BJ (cell line): ENCODE results near the gene UTY. TPM values are rescaled to one million over a fixed set of nuclear protein-coding genes. Genes with fewer than 3 reads are reported as not detected.

Experiments used
- CTCF ChIA-PET: fragments of 350-600 bp; formaldehyde crosslinking; extraction: SDS; loops from one replicate; lab custom pipeline; 2021; ENCODE audit warnings: antibody characterized with exemption, inconsistent platforms; lab: Yijun Ruan, JAX
- POLR2A ChIA-PET: fragments of 300-600 bp; sonication (Branson Sonifier 250); formaldehyde crosslinking; extraction: SDS; loops from one replicate; lab custom pipeline; 2021; ENCODE audit warnings: antibody characterized with exemption; lab: Charles Lee
- DNase-seq: peaks from one replicate; pipeline ENCODE4 v3.0.0-alpha.2; 2011; ENCODE audit warnings: low read depth
- H3K27me3 ChIP-seq: 2 replicates; pipeline ENCODE4 v1.6.0; 2011; ENCODE audit warnings: low read length; ENCODE audit not compliant: control insufficient read depth, insufficient read depth
- H3K36me3 ChIP-seq: 2 replicates; pipeline ENCODE4 v1.5.1; 2011; ENCODE audit warnings: low read length; ENCODE audit not compliant: control insufficient read depth, insufficient read depth
- H3K4me3 ChIP-seq: 2 replicates; pipeline ENCODE4 v1.5.1; 2011; ENCODE audit warnings: low read depth, mild to moderate bottlenecking, control low read depth, low read length
- polyA plus RNA-seq: library from polyadenylated mRNA; depleted of rRNA; stranded (reverse); fragments of >200 nt; gene quantifications from 2 replicates; pipeline ENCODE4 v1.2.3, GENCODE V29; 2011
- TF ChIP-seq, protein P1 (sequence below): IDR thresholded peaks from 2 replicates; pipeline ENCODE4 v1.5.1; 2011; ENCODE audit warnings: low read depth, mild to moderate bottlenecking, control low read depth, inconsistent platforms, low read length, moderate library complexity; ENCODE audit not compliant: insufficient read depth

The UTY gene
- polyA plus RNA-seq, 1 experiment = 5.8 TPM

- DNase-seq = no peak
- Histone ChIP-seq H3K4me3 (no peak overlapping the region), H3K27me3 (no peaks in the 10 kb centered on the region), H3K36me3 (no peaks in the 10 kb centered on the region; the same call in 1 of the 2 replicates)
- CTCF ChIA-PET = no interaction called here
- POLR2A ChIA-PET = no interaction called here
- TF ChIP-seq, protein P1, sequence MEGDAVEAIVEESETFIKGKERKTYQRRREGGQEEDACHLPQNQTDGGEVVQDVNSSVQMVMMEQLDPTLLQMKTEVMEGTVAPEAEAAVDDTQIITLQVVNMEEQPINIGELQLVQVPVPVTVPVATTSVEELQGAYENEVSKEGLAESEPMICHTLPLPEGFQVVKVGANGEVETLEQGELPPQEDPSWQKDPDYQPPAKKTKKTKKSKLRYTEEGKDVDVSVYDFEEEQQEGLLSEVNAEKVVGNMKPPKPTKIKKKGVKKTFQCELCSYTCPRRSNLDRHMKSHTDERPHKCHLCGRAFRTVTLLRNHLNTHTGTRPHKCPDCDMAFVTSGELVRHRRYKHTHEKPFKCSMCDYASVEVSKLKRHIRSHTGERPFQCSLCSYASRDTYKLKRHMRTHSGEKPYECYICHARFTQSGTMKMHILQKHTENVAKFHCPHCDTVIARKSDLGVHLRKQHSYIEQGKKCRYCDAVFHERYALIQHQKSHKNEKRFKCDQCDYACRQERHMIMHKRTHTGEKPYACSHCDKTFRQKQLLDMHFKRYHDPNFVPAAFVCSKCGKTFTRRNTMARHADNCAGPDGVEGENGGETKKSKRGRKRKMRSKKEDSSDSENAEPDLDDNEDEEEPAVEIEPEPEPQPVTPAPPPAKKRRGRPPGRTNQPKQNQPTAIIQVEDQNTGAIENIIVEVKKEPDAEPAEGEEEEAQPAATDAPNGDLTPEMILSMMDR = no peak
Observed at GRCh38 chrY:13416869-13417661, 62.8 kb downstream of the UTY start.

DNA sequence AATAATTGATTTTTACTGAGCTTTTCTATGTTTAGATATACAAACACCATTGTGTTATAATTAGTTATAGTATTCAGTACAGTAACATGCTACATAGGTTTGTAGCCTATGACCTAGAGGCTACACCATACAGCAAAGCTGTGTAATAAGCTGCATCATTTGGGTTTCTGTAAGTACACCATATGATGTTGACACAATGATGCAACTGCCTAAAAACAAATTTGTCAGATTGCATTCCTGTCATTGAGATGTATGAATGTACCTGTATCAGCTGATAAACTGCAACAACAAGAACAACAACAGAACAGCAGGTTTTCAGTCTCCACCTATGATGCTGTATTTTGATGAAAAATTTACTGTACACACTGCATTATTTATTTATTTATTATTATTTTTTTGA, 64.3 kb downstream of the UTY start:
- CTCF ChIA-PET = no interaction called here
- H3K36me3 ChIP-seq = no peaks in the 10 kb centered on the region; the same call in 1 of the 2 replicates
- no peak for DNase-seq
- no peaks in the 10 kb centered on the region for H3K27me3 ChIP-seq
- TF ChIP-seq, protein P1 = no peak
- no peak overlapping the region for H3K4me3 ChIP-seq
- POLR2A ChIA-PET = no interaction called here

DNA sequence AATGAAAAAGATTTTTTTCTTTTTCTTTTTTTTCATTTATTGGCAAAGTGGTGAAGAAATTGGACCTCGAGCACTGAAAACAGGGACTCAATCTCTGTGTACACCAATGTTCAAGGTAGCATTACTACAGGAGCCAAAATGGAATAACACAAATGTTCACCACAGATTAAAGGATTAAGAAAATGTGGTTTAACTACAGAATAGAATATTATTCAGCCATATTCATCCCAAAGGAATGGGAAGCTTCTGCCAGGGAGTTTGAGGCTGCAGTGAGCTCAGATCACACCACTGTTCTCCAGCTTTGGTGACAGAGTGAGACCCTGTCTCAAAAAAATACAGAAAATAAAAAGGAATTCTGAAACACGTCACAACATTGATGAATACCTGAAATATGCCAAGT, 81.0 kb downstream of the UTY start:
- no peak for DNase-seq

GRCh38 chrY:13381110-13381683, 98.6 kb downstream of the UTY start:
- Histone ChIP-seq H3K36me3 (no peaks in the 10 kb centered on the region), H3K4me3 (no peak overlapping the region), H3K27me3 (no peaks in the 10 kb centered on the region)
- TF ChIP-seq, protein P1 = no peak
- ChIA-PET POLR2A (no interaction called here), CTCF (no interaction called here)
- DNase-seq = no peak

More for the DNA sequence above, 81.0 kb downstream of the UTY start:
- ChIA-PET POLR2A (no interaction called here), CTCF (no interaction called here)
- TF ChIP-seq, protein P1 = no peak
- H3K4me3 ChIP-seq = no peak overlapping the region
- H3K27me3 ChIP-seq = no peaks in the 10 kb centered on the region
- no peaks in the 10 kb centered on the region for H3K36me3 ChIP-seq

- no peak overlapping the region for H3K4me3 ChIP-seq
- ChIA-PET POLR2A (no interaction called here), CTCF (no interaction called here)
- H3K27me3 ChIP-seq = no peaks in the 10 kb centered on the region
- DNase-seq = no peak
- TF ChIP-seq, protein P1 = no peak
- no peaks in the 10 kb centered on the region for H3K36me3 ChIP-seq
Observed at GRCh38 chrY:13370868-13371800, 108.7 kb downstream of the UTY start.
